Measurements from ENCODE around the gene ZSWIM6. TPM values are rescaled to one million over a fixed set of nuclear protein-coding genes. Genes with fewer than 3 reads are reported as not detected.

ZSWIM6 gene
- total RNA-seq, 2 experiments from 2014 or later, result 4.4 TPM

- POLR2A ChIA-PET, result interaction anchor here (1.0 kb wide), 1 partner anchor 19 kb away, joined by 6 read pairs; no protein-coding TSS in a partner anchor
- Mint-ChIP-seq H3K4me3 (no peak overlapping the region), H3K36me3 (ENCODE audit: low read depth) (no peaks in the 10 kb centered on the region), H3K27me3 (no peaks in the 10 kb centered on the region), H3K27ac (no peak overlapping the region), H3K4me1 (ENCODE audit: low read depth) (peaks cover 6% of the 10 kb centered on the region), H3K9me3 (no peaks in the 10 kb centered on the region)
- TF ChIP-seq, protein P1, sequence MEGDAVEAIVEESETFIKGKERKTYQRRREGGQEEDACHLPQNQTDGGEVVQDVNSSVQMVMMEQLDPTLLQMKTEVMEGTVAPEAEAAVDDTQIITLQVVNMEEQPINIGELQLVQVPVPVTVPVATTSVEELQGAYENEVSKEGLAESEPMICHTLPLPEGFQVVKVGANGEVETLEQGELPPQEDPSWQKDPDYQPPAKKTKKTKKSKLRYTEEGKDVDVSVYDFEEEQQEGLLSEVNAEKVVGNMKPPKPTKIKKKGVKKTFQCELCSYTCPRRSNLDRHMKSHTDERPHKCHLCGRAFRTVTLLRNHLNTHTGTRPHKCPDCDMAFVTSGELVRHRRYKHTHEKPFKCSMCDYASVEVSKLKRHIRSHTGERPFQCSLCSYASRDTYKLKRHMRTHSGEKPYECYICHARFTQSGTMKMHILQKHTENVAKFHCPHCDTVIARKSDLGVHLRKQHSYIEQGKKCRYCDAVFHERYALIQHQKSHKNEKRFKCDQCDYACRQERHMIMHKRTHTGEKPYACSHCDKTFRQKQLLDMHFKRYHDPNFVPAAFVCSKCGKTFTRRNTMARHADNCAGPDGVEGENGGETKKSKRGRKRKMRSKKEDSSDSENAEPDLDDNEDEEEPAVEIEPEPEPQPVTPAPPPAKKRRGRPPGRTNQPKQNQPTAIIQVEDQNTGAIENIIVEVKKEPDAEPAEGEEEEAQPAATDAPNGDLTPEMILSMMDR (IDR thresholded peaks at IDR 0.05), result no peak
- ATAC-seq (no peak), DNase-seq (no peak)
- CTCF ChIA-PET, result no interaction called here
- intact Hi-C loops (cut with micrococcal nuclease), result no loop called here
Observed at GRCh38 chr5:61381968-61382367, 49.9 kb downstream of the ZSWIM6 start.

DNA sequence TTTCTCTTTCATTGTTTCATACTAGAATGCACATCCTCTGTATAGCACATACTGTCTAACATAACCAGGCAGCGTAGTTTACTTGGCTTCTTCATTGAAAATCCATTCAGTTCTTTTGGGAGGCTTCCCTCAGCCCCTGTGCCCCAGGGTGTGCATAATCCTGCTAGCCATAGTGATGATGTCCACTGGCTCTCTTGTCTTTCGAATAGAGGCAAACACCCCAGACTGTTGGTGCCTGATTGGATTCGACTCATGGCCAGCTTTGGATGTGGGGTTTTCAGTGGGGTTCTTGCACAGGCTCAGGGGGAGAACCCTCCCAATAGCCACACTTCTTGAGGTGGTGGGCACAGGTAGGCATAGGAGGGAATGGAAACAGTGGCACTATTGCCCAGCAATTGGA lies 53.6 kb downstream of the ZSWIM6 start:
- TF ChIP-seq, protein P1 (IDR thresholded peaks at IDR 0.05), result no peak
- ATAC-seq (no peak), DNase-seq (no peak)
- no peaks in the 10 kb centered on the region for H3K9me3 Mint-ChIP-seq
- H3K27me3 Mint-ChIP-seq, result no peaks in the 10 kb centered on the region
- POLR2A ChIA-PET, result no interaction called here
- peaks cover 14% of the 10 kb centered on the region for H3K4me1 Mint-ChIP-seq (ENCODE audit: low read depth)
- intact Hi-C loops (cut with micrococcal nuclease), result no loop called here
- H3K27ac Mint-ChIP-seq, result no peak overlapping the region
- no peak overlapping the region for H3K4me3 Mint-ChIP-seq
- no peaks in the 10 kb centered on the region for H3K36me3 Mint-ChIP-seq (ENCODE audit: low read depth)
- CTCF ChIA-PET, result no interaction called here

DNA sequence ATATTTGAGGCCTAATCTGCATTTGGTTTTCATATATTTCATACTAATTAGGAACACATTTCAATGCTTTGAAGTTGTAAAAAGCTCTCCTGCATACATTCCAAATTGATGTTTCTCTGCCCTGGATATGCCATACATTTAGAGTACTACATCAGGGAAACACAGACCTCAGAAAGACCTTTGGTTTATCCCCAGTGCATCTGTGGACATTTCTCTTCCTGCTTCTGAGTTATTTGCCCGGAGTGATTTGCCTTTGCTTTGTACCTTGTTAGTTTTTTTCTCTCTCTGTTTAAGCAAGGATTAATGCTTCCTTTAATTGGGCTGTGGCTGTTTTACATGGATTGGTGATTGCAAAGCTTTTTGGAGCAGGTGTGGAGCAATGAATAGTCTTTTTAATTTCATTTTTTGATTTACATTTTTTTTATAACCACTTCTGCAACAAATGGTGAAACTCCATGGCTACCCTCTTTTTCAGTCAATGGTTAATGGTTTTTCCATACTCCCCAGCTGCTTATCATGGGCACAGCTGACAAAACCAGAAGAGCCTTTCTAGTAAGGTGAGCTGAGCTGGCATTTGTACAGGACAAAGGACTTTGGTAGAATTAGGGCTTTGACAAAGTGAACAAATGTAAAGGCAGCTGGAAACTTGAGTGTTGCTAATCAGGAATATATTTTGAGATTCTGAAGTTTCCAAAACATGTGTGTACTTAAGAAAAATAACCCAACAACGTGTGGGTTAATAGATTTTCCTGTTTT lies 54.2 kb downstream of the ZSWIM6 start:
- ChIA-PET POLR2A (no interaction called here), CTCF (no interaction called here)
- no peak overlapping the region for H3K4me3 Mint-ChIP-seq
- TF ChIP-seq, protein P1 (IDR thresholded peaks at IDR 0.05), result no peak
- no peaks in the 10 kb centered on the region for H3K9me3 Mint-ChIP-seq
- no peaks in the 10 kb centered on the region for H3K36me3 Mint-ChIP-seq (ENCODE audit: low read depth)
- DNase-seq (no peak), ATAC-seq (no peak)
- intact Hi-C loops (cut with micrococcal nuclease), result no loop called here
- peaks cover 14% of the 10 kb centered on the region for H3K4me1 Mint-ChIP-seq (ENCODE audit: low read depth)
- H3K27ac Mint-ChIP-seq, result no peak overlapping the region
- no peaks in the 10 kb centered on the region for H3K27me3 Mint-ChIP-seq

DNA sequence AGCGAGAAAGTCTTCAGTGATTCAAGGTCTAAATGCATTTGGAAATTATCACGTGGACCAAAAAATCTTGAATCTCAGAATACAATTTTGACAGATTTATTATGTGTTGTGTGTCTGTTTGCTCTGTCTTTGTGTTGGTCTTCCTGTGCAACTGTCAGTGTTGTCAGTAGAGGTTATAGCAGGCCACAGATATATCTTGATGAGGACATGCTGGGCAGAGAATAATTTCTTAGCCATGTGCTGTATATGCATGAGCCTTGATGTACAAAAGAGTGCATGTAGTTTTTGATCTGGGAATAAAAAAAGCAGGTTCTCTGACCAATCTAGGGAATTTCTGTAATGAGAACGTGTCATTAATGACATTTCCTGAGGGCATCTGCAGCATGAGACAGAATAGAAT lies 57.6 kb downstream of the ZSWIM6 start:
- intact Hi-C loops (cut with micrococcal nuclease), result no loop called here
- peaks cover 5% of the 10 kb centered on the region for H3K9me3 Mint-ChIP-seq
- ATAC-seq (no peak), DNase-seq (no peak)
- H3K36me3 Mint-ChIP-seq (ENCODE audit: low read depth), result peaks cover 6% of the 10 kb centered on the region
- peaks cover 14% of the 10 kb centered on the region for H3K4me1 Mint-ChIP-seq (ENCODE audit: low read depth)
- POLR2A ChIA-PET, result no interaction called here
- no peak overlapping the region for H3K27ac Mint-ChIP-seq
- CTCF ChIA-PET, result no interaction called here
- no peaks in the 10 kb centered on the region for H3K27me3 Mint-ChIP-seq
- no peak overlapping the region for H3K4me3 Mint-ChIP-seq
- TF ChIP-seq, protein P1 (IDR thresholded peaks at IDR 0.05), result no peak

DNA sequence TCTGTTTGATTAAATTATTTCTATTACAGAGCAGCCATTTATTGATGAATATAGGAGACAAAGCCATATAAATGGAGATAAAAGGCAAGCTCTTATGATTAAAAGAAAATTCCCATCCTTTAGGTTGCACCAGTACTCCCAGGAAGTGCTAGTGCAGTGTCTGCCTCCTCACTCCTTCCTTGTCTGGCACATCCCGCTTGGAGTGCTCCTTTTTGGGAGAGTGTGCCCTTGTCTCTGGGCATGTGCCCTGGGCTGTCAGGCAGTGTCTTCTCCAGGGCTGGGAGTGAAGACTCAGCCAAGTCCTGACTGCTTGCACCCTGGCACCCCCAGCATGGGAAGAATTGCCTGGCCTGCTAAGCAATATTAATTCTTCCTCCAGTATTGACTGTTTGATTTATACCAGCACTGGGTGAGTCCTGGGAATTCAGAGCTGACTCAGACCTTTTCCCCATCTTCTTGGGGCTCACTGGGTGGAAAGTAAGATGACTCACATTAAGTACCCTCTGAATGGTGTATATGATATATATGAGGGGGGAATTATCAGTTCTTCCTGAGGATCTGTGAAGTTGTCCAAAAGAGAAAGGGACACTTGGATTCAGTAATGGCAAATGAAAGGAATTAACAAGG lies 62.1 kb downstream of the ZSWIM6 start:
- ChIA-PET CTCF (no interaction called here), POLR2A (no interaction called here)
- ATAC-seq, result no peak
- no peak for DNase-seq
- peaks cover 6% of the 10 kb centered on the region for H3K36me3 Mint-ChIP-seq (ENCODE audit: low read depth)
- intact Hi-C loops (cut with micrococcal nuclease), result no loop called here
- H3K9me3 Mint-ChIP-seq, result peaks cover 5% of the 10 kb centered on the region
- H3K4me1 Mint-ChIP-seq (ENCODE audit: low read depth), result peaks cover 10% of the 10 kb centered on the region
- TF ChIP-seq, protein P1 (IDR thresholded peaks at IDR 0.05), result no peak
- no peaks in the 10 kb centered on the region for H3K27me3 Mint-ChIP-seq
- H3K4me3 Mint-ChIP-seq, result no peak overlapping the region
- H3K27ac Mint-ChIP-seq, result no peak overlapping the region
